Cardiac septum (tissue), 1 donor: ENCODE measurements around the gene WRAP73. TPM values are rescaled to one million over a fixed set of nuclear protein-coding genes. Genes with fewer than 3 reads are reported as not detected.
A peak's percentile ranks its signal among the peaks of the same experiment; 100 is the strongest.
"Not testable (repeated sequence)": the region's sequence is repeated elsewhere in the genome, so short reads cannot be mapped to it uniquely, and the experiment has no call there.

ENCODE experiments used
- DNase-seq: peaks from one replicate; pipeline ENCODE4 v3.0.0-alpha.2; 2020; ENCODE audit warnings: low spot score
- intact Hi-C: fragments of 100-400 bp; cut with DNase I; formaldehyde crosslinking; loops from one replicate; pipeline ENCODE4 v1.14.0; 2022
- total RNA-seq: library from RNA; stranded (reverse); fragmentation: NEBNext Ultra II Directional; extraction: Animal tissue kit (Norgen Biotek cat#: 25700); gene quantifications from one replicate; pipeline ENCODE4 v1.2.1, GENCODE V29; 2021
- donor health status: DM: no; HTN: no; CAD: no.

The WRAP73 gene
- total RNA-seq, 1 donor from 2014 or later = 14.3 TPM

DNA sequence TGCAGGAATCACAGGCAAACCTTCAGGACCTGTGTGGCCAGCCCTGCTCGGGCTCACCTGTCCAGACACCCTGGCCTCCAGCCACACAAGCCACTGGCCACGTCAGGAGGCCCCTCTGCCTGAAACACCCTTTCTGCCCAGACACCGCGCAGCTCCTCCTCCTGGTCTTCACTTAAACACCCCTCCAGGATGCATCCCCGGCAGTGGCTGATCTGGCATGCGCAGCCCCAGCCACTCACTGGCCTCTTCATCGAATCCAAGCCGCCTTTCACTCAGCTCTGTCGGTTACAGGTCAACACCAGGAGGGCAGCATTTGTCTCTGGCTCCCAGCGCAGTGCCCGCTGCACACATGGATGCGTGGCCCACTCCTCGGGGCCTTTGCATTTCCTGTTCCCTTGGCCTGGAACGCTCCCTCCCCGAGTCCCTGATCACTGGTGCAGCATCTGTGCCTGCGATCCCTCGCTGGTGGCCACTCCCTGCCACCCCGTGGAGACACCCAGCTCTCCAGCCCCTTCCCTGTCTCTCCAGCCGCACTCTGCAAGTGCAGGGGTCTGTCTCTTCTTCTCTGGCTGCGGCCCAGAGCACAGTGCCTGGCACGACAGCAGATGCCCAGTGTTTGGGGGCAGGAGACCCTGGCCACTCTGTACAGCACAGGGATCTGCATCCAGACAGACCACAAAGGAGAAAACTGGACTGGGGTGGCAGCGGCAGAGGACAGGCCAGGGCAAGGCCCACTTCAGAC is 15.7 kb downstream of the WRAP73 start:
- intact Hi-C loops = no loop called here
- DNase-seq = no peak

DNA sequence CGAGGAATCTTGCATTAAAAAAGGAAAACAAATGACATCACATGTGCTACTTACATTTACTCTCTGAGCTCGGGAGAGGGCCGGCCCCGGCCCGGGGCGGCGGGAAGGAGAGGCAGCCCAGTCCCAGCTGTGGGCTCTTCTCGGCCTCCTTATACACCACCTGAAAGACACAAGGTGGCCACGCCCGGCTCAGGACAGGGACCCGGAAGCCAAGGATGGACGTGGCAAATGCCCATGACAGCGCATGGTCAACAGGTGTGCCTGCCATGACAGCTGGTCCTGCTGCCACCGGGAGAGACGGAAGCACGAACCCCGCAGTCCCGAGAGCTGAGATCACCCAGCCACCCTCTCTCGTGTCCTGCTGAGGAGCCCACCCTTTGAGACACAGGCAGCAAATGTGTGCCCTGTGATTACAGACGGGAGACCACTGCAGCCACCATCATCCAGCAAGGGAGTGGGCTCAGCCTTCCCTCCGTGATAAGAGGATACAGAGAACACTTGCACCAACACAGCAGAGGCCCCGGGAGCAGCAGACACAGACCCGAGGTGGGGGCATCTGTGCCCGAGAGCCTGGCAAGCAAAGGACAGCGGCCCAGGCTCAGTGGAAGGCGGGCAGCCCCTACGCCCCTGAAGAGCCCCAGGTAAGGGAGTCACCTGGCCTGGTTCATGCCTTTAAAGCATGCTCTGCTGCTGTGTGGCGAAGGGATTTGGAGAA is 16.4 kb downstream of the WRAP73 start:
- intact Hi-C loops = no loop called here
- DNase-seq = no peak

DNA sequence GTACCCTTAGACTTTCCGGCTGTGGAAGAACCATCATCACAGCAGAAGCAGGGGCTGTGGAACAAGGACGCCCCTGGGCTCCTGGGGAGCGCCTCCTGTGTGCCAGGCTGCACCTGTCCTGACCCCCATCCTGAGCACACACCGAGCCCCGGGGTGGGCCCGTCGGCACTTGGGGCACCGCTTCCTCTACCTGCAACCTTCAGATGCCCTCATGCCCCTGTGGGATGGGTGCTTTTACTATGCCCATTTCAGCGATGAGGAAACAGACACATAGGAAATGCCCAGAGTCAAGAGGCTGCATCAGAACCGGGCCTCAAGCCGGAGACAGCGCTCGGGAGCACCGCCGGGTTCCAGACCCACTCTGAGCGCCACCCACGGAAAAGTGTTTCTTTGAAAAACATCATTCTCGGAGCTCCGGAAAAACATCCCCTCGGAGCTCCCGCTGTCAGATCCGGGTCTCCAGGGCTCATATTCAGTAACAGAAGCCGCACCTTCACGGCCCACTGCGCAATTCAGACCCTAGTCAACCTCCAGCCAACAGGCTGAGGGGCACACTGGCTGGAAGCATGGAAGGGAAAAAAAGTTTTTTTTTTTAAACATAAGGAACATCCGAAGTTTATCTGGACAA is 17.1 kb downstream of the WRAP73 start:
- no peak for DNase-seq
- intact Hi-C loops = no loop called here

DNA sequence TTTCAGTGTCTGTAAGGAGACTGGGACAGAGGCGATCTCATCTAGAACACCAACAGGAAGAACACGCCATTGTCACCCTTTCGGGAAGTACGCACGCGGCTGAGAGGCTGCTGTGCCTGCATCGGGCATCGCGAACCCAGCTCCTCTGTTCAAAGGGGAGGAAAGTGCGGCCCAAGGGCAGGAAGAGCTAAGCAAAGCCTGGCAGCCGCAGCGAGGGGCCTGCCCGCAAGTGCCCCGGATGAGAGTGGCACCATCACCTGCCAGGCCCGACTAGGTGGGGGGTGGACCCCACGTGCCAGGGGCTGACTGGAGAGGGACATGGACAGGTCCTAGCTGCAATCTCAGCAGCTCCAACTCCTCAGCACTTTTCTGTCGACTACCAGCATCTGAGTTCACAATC is 17.6 kb downstream of the WRAP73 start:
- intact Hi-C loops = no loop called here
- no peak for DNase-seq

DNA sequence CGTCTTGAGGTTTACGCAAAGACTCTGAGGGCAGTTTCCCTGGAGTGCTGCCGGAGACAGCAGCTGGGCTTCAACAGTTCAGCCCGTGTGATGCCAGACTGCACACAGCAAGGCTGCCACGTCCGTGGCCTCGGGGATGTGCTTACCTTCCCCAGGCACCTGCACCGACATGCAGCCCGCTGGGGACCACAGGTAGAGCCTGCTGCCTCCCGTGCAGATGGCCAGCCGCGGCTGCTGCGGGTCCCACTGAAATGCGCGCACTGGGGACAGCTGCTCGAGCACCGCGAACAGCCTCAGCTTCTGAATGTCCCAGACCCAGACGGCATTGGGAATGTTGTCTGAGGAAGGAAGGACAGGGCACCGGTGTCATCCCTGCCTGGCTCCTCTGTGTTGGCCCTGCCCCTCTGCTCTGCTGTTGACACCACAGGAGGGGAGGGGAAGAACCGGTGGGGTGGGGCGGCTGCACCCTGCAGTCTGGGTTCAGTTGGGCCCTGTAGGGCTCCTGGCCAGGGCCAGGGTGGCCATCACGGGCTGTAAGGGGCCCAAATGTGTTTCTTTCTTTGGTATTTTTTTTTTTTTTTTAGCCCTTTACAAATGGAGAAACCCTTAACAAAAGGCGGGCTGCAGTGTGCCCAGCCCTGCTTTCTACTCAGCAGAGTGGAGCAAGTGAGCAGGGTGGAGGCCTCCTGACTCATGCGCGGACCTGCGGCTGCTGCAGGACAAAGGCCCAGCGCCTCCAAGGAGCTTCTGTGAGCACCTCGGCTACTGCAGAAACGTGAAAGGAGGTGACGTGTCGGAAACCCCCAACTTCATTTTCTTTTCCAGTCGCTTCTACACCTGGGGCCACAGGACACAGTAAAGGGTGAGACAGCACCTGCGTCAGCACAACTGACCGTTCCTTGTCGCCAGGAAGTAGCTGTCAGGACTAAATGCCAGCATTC is 18.3 kb downstream of the WRAP73 start:
- no peak for DNase-seq
- intact Hi-C loops = no loop called here

DNA sequence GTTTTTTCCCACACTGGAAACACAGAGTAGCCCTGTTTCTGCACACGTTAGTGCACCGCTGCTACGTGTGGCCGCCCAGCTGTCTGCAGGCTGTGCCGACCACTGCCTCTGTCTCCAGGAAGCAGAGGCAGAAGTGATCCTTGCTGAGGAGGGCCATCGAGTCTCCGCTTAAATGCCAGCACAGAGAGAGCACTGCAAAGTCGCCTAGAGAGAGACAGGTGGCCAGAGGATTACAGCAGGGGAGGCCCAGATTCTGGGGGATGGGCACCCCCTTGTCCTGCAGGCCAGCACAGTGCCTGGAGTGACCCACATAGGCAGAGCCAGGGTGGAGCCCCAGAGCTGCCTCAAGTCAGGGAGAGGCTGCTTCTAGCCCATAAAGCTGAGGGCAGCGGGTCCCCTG is 19.0 kb downstream of the WRAP73 start:
- DNase-seq = no peak
- intact Hi-C loops = no loop called here

DNA sequence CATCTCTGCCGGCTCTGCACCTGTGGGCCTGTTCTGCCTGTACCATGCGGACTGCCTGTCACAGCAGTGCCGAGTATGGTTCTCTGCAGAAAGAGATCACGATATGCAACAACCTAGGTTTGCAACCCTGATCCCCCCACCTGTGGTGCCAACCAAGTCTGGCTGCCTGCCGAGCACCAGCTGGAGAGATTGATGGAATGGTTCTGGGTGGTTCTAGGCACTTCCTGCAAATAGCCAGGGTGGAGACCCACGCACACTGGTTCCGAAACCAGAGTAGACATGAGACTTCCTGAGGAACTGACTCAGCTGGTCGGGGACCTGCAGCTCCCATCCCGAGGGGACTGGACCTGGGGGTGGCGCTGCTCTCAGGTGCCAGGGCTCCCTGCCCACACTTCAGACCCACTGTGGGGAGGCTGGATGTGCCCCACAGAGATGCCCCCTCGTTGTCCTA is 19.7 kb downstream of the WRAP73 start:
- intact Hi-C loops = no loop called here
- no peak for DNase-seq

DNA sequence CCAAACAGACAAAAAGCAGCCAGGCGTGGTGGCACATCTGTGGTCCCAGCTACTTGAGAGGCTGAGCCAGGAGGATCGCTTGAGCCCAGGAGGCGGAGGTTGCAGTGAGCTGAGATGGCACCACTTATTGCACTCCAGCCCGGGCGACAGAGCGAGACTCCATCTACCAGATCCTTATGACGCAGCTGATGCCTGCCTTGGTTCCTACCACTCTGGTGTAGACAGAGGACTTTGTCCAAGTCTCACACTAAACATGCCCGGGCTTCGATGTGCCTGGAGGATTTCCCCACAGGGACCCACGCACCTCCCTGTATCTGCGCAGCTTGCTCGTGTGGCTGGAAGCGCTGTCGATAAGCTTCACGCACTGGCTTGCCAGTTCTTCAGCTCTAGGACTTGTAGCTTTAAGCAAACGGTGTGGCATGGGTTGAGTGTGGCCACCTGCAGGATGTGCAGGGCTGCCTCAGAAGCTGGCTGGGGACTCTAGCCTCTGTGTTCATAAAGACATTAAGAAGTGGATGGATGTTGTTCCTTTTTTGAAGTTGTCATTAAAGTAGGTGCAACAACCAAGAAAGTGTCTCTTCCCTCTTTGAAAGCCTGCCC is 20.2 kb downstream of the WRAP73 start:
- no peak for DNase-seq
- intact Hi-C loops = loop anchor here (10.0 kb wide), 3 partner anchors 95 to 1045 kb away; partner anchors contain the start of genes LRRC47 and PRXL2B

DNA sequence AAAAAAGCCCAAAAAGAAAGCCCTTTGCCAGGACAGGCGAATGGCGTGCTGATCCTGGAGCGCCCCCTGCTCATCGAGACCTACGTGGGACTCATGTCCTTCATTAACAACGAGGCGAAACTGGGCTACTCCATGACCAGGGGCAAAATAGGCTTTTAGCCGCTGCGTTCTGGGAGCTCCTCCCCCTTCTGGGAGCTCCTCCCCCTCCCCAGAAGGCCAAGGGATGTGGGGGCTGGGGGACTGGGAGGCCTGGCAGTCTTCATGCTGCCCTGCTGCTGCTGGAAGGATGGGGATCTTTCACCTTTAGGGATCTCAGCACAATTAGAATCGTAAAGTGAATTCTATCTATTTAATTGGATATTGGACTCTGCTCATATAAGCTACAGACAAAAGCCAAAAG is 21.5 kb downstream of the WRAP73 start:
- intact Hi-C loops = loop anchor here (10.0 kb wide), 3 partner anchors 96 to 1044 kb away; partner anchors contain the start of genes LRRC47 and PRXL2B
- DNase-seq = no peak

DNA sequence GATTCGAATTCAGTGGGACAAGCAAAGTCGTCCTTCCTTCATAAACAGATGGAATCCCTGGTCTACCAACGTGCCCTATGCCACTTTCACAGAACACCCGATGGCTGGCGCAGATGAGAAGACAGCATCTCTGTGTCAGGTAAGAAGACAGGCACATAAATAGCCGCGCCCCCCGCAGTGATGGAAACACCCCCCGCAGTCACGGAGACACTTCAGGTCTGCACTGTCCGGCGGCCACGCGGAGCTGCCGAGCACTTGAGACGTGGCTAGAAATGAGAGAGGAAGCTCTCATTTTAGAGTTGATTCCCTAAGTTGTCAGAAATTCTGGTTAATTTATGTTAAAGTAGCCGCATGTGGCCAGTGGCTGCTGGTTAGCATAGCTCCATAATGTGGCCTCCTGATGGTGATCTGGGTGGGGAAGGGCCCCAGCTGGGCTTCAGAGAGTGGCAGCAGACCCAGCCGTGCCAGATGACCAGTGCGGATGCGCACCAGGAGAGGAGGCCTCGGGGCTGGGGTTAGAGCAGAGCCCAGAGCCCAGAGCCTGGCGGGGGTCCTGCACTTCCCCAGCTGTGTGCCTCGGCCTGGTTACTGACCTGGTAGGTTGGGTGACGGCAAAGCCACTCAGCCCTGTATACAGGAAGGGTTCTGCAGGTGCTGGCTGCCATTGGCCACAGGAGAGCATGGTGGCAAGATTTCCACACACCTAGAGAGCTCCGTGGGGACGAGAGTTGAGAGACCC is 22.2 kb downstream of the WRAP73 start:
- DNase-seq = no peak
- intact Hi-C loops = loop anchor here (10.0 kb wide), 3 partner anchors 97 to 1043 kb away; partner anchors contain the start of genes LRRC47 and PRXL2B

DNA sequence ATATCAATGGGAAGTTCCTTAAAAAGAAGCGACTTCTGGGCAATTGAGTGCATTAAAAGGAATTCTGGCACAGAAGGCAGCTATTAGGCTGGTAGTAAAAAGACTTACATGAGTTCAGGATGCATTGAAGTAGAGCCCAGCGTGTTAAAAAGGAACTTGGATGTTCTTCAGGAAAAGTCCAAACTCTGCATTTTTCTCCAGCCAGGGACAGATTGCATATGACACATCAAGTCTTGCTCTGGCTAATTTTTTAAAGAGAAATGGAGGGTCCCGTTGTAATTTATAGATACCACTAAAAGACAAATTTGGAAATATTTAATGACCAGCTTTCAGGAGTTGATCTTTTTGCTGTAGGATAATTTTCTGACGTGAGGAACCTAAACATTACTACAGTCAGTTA is 23.9 kb downstream of the WRAP73 start:
- intact Hi-C loops = loop anchor here (10.0 kb wide), 3 partner anchors 99 to 1041 kb away; partner anchors contain the start of genes LRRC47 and PRXL2B
- no peak for DNase-seq

DNA sequence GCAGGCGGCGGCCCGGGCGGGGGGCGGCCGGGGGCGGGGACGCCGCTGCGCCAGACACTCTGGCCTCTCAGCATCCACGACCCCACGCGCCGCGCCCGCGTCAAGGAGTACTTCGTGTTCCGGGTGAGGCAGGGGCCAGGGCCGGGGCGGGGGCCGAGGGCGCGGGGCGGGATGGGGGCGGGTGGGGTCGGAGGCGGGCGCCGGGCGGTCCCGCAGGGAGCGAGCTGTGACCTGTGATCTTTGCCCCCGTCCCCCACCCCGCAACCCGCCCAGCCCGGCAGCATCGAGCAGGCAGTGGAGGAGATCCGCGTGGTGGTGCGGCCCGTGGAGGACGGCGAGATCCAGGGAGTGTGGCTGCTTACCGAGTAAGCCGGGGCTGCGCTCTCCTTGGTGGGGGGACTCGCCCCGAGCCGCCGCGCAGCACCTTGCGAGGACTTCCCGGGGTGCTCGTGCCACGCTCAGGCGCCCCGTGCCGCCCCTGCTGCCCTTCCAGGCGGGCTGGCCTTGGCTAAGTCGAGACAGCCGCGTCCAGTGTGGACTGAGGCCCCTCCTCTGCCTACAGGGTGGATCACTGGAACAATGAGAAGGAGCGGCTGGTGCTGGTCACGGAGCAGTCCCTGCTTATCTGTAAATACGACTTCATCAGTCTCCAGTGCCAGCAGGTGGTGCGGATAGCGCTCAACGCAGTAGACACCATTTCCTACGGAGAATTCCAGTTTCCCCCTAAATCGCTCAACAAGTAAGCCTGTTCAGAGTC is 24.6 kb downstream of the WRAP73 start:
- no peak for DNase-seq
- intact Hi-C loops = loop anchor here (2.0 to 10.0 kb wide), 4 partner anchors 23 to 1041 kb away; partner anchors contain the start of genes LRRC47 and PRXL2B

DNA sequence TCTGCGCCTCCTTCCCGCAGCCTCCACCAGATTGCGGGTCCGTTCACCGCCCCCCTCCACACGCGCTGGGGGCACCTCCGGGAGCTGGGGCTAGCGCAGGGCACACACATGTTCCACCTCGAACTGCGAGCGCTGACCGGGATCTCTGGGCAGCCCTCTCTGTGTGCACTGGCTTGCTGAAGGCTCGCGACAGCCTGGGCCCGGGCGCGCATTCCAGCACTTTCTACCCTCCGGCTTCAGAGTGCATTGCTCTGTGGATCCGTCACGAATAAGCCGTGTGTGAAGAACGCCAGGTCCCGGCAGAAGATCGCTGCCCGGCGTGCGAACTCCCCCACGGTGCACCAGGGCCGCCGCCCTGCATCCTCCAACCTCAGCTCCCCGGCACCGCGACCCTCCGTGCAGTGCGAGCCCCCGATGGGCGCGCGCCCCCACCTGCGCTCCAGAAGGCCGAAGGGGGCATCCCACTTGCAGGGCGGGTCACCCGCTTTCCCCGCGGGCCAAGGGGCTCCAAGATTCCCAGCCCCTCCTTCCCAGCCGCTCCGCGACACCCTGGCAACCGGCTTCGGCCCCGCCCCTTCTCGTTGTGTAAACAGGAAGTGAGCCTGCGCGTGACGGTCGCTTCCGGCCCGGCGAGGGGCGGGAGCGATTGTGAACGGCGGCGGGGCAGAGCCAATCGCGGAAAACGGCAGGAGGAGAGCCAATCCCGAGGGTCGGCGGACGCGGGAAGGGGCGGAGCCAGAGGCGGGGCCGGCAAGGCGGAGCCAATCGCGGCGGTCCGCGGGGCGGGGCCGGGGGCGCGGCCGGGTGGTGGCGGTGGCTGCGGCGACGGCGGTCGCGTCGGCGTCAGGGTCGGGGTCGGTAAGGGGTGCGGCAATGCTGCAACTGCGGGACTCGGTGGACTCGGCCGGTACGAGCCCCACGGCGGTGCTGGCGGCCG is 25.4 kb downstream of the WRAP73 start, which contains the start of gene TPRG1L:
Gene TPRG1L (plus strand): TSS at position 816 of the 937 bp plus-strand sequence. CDS start 58 bp downstream, at position 874.
- intact Hi-C loops = loop anchor here (2.0 to 10.0 kb wide), 4 partner anchors 24 to 1040 kb away; partner anchors contain the start of genes LRRC47 and PRXL2B
- DNase-seq = peak; percentile 99

DNA sequence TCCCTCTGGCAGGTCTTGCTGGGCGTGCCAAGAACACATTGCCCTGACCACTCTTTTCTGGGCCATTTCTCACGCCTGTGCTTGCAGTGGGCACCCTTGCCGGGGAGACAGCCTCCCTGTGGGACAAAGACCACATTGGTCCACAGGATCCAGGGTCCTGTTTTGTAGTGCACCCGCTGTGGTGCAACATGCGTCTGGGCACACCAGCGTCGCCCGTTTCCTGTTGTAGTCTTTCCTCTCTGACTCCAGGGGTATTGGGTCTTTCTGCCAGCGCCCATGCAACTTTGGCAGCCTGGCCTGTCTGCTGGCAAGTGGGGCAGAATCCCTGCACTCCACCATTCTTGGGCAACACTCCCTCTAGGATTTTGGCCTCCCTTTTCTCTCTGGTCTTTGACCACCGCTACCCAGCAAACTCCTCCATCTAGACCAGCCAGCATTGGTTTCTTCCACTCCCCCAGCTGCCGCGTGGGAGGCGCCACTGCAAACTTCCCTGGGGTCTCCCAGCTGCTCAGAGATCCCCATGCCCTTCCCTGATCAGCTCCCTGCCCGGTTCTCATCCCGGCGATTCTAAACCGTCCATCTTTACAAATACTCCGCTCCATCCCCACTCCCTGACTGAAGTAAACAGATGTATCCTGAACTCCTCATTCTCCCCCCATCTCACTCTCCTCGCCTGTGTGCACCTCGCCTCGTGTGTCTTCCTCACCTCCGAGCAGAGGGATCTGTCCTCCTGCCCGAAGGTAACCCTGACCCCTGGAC is 26.3 kb downstream of the WRAP73 start:
- intact Hi-C loops = loop anchor here (2.0 to 10.0 kb wide), 4 partner anchors 25 to 1039 kb away; partner anchors contain the start of genes LRRC47 and PRXL2B
- no peak for DNase-seq

DNA sequence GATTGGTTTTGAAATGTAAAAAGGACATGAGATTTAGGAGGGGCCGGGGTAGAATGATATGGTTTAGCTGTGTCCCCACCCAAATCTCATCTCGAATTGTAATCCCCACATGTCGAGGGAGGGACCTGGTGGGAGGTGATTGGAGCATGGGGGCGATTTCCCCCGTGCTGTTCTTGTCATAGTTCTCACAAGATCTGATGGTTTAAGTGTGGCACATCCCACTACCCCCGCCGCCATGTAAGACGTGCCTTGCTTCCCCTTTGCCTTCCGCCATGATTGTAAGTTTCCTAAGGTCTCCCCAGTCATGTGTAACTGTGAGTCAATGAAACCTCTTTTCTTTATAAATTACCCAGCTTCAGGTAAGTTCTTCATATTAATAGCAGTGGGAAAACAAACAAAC is 27.8 kb downstream of the WRAP73 start:
- DNase-seq = not testable (repeated sequence)
- intact Hi-C loops = loop anchor here (10.0 kb wide), 3 partner anchors 103 to 1037 kb away; partner anchors contain the start of genes LRRC47 and PRXL2B
